HG03520 (cell line): Measurements from ENCODE around the gene ADARB2.
"Not testable (repeated sequence)": the region's sequence is repeated elsewhere in the genome, so short reads cannot be mapped to it uniquely, and the experiment has no call there.

Experiments
- ATAC-seq: cut with Tn5 transposase; IDR thresholded peaks from one replicate; pipeline ENCODE4 v1.9.1; 2021; ENCODE audit warnings: mild to moderate bottlenecking, moderate library complexity; ENCODE audit not compliant: unreplicated experiment

Gene ADARB2

GRCh38 chr10:1402816-1403507 lies 334.4 kb downstream of the ADARB2 start:
- ATAC-seq = no peak

DNA sequence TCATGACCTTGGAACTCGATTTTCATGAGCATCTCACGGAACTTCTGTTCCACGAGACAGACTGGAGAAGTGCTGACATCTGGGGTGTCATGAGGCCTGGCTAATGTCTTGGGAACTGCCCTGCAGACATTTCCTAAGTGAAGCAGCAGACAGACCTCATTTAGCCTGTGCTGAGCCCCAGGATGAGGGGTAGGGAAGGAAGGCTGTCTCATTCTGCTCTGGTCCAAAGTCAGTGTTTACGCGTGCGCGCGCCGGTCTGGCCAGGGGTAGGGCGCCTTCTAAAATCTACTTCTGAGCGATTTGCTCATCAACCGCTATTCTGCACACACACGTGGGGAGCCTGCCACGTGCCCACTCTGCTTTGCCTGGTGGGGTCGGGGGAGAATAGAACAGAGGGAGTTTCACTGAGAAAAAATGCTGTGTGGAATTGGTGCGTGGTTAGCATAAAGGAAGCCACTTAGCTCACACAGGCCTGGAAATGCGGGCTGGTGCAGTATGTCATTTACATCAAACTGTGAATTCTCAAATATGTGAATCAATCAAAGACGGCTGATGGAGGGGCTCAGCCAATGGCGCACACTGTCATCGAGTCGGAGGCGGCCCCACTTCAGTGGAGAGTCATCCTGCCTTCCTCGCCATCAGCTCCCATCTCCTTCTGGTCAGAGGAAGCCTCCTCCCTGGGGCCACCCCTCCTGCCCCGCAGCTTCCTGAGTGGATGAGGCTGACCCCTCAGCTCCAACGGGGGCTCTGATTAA lies 335.1 kb downstream of the ADARB2 start:
- no peak for ATAC-seq

GRCh38 chr10:1401071-1401965 lies 336.0 kb downstream of the ADARB2 start:
- no peak for ATAC-seq

GRCh38 chr10:1400101-1401070 lies 336.9 kb downstream of the ADARB2 start:
- no peak for ATAC-seq

GRCh38 chr10:1399431-1400100 lies 337.8 kb downstream of the ADARB2 start:
- no peak for ATAC-seq

- ATAC-seq = no peak
Observed at GRCh38 chr10:1398626-1399410, 338.5 kb downstream of the ADARB2 start.

- ATAC-seq = not testable (repeated sequence)
Observed at GRCh38 chr10:1398116-1398515, 339.2 kb downstream of the ADARB2 start.

DNA sequence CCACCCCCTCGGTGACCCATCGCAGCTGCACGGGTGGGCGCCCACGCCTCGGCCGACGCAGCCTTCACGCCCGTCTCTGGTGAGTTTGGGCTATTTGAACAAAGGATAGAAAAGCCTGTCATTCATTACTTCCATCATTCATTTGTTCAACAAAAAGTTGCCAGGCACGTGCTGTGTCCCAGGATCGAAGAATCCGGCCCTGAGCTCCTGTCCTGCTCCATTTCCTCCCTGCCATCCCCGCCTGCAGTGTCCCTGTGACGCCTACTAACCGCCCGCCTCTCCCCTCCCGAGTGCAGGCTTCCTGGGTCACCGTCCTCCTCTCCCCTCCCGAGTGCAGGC lies 341.1 kb downstream of the ADARB2 start:
- ATAC-seq = no peak

DNA sequence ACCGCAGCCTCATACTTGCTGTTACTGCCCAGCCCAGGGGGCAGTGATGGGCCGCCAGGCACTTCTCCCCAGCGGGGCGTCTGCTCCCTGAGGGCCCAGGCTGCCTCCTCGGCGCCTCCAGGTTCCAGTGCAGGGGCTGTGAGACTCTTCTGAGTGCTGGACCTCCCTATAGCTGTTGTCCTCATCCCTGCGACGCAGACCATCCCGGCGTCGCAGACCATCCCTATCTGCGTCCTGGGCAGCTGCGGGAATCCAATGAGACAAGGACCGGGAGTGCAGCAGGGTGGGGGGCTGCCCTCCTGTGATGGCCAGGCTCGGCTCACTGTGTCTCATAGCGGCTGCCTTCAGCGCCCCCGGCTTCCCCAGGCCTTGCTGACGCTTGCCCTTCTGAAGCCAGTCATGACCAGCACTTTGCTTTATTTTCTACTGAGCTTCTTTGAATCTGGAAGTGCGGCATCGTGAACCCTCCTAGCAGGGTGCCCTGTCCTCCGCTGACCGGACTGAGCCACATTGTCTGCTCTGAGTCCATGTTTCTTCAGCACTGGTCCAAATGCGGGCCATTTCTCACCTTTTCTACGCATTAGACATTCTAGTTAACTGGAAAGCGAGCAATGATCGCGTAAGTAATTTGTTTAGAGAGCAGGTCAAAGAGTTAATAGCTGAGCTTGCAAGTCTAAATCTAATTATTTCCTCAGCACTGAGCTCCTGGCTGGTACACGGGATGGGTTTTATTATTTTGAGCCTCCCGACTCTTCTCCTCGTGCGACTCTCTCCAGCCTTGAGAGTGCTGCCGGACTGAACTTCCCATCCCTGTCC lies 341.6 kb downstream of the ADARB2 start:
- ATAC-seq = no peak

DNA sequence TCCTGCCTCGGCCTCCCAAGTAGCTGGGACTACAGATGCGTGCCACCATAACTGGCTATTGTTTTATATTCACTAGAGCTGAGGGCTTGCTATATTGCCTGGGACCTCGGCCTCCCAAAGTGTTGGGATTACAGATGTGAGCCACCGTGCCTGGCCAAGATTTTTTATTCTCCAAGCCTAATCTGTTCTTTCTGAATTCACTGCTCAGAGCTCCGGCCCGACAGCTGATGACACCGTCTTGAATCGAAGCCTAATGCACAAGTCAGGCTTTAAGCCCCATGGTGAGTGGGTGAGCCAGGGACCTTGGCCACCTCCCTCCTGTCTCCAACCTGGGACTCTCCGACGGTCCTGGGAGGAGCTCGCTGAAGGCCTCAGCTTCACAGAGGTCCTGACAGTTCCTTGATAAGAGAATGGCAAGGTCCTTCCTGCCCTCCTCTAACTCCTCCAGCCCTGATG lies 342.3 kb downstream of the ADARB2 start:
- ATAC-seq = no peak

DNA sequence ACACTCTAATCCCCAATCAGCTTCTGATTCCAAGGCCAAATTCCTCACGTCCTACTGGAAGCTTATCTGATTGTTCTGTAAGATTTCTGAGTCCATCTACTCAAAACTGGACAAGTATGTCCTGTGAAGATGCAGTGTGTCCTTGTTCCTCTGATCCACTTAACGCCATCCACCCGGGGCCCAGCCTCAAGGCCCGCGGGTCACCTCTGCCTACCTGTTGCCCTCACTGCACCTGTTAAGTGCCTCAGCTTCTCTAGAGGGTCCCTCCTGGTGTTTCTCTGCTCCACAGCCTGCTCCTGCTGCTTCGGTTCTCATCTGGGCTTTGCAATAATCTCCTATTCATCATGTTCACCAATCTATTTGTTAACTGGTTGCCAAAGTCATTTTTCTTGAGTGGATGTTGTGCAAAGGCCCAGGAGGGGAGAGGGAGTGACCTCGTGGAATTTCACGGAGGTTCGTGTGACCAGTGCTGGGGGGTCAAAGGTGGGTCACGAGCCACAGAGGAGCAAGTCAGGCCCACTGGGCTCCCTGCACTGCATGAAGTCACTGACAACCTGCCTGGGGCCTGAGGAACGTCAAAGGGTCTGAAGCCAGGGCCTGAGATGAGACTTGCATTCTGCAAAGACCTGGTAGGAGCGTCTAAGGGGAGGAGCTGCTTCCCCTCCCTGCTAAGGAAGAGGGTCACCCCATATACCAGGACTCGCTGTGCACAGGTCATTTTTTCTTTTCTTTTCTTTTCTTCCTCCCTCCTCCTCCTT lies 343.0 kb downstream of the ADARB2 start:
- no peak for ATAC-seq

- no peak for ATAC-seq
Observed at GRCh38 chr10:1393481-1393880, 343.8 kb downstream of the ADARB2 start.

GRCh38 chr10:1392127-1392526 lies 345.2 kb downstream of the ADARB2 start:
- ATAC-seq = no peak

DNA sequence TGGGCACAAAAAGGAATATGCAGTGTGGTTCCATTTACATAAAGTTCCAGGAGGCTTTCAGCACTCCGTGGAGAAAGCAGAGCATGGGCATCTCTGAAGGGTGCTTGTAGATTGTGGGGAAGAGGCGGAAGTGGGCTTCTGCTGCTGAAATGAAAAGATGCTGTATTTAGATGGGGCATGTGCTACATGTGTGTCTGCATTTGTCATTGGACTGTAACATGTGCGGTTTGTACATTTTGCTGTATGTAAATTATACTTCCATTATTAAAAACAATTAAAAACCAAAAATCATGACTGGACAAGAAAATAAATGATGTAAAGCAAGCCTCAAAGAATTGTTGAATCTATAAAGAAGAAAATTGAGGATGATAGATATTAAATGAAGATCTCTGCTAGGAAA lies 347.1 kb downstream of the ADARB2 start:
- no peak for ATAC-seq

DNA sequence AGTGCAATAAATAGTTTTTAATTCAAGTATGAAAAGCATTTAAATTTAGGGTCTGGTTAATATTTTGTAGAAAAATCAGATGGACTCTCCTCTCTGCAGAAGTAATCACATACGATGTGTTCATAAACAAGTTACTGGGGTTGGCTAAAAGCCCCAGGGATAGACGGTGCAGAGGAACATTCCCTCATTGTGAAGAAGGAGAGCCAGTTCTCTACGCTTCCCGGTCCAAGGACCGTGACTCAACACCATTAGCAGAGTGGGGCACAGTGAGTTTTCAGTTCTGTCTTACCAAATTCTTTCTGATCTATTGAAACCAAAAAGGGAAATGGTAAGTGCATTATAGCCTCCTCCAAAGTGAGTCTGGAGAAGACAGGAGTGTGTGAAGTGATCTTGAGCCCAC lies 353.3 kb downstream of the ADARB2 start:
- ATAC-seq = no peak

- ATAC-seq = no peak
Observed at GRCh38 chr10:1382711-1383110, 354.6 kb downstream of the ADARB2 start.

DNA sequence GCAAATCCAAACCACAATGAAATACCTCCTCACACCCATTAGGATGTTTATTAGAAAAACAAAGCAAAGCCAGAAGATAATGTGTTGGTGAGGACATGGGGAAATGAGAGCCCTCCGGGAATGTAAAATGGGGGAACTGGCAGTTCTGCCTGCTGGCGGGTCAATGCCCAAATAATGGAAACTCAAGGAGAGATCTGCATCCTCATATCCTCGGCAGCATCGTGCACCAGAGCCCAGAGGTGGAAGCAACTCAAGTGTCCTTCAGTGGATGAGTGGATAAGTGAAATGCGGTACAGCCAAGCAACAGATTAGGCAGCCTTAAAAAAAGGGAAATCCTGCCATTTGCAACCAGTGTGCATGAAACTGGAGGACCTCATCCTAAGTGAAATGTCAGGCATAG lies 356.0 kb downstream of the ADARB2 start:
- ATAC-seq = no peak
